ENCODE results near the gene CEP85.

The CEP85 gene, protein sequence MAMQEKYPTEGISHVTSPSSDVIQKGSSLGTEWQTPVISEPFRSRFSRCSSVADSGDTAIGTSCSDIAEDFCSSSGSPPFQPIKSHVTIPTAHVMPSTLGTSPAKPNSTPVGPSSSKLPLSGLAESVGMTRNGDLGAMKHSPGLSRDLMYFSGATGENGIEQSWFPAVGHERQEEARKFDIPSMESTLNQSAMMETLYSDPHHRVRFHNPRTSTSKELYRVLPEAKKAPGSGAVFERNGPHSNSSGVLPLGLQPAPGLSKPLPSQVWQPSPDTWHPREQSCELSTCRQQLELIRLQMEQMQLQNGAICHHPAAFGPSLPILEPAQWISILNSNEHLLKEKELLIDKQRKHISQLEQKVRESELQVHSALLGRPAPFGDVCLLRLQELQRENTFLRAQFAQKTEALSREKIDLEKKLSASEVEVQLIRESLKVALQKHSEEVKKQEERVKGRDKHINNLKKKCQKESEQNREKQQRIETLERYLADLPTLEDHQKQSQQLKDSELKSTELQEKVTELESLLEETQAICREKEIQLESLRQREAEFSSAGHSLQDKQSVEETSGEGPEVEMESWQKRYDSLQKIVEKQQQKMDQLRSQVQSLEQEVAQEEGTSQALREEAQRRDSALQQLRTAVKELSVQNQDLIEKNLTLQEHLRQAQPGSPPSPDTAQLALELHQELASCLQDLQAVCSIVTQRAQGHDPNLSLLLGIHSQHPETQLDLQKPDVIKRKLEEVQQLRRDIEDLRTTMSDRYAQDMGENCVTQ

GRCh38 chr1:26233903-26234643 is at the start of gene CEP85:
CEP85 (plus strand) TSS chr1:26234200; CDS start chr1:26239784, 5,584 bp downstream.
- peak; percentile 96 to 98 for DNase-seq (ENCODE audit: low read depth in 2 of 2)

DNA sequence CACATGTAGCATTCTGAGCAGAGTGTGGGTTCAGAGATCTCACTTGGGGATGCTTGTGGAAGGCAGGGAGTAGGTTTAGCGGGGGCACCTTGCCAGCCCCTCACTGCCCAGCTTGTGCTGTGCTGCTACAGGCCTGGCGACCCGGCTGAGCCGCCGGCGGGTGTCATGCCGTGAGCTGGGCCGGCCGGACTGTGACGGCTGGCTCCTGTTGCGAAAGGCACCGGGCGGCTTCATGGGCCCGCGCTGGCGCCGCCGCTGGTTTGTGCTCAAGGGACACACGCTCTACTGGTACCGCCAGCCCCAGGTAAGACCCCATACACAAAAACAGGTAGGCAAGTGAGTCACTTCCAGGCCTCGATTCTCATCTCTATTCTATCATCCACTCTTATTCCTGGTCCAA is 49.1 kb upstream of the CEP85 start:
- DNase-seq (ENCODE audit: low read depth in 2 of 2): no peak

GRCh38 chr1:26187882-26188281 is 46.1 kb upstream of the CEP85 start:
- DNase-seq (ENCODE audit: low read depth in 2 of 2): no peak

- DNase-seq (ENCODE audit: low read depth in 2 of 2): no peak
These were observed 45.5 kb upstream of the CEP85 start for GRCh38 chr1:26188477-26188876.

- DNase-seq (ENCODE audit: low read depth in 2 of 2): no peak
These were observed 44.7 kb upstream of the CEP85 start for GRCh38 chr1:26189331-26189730.

DNA sequence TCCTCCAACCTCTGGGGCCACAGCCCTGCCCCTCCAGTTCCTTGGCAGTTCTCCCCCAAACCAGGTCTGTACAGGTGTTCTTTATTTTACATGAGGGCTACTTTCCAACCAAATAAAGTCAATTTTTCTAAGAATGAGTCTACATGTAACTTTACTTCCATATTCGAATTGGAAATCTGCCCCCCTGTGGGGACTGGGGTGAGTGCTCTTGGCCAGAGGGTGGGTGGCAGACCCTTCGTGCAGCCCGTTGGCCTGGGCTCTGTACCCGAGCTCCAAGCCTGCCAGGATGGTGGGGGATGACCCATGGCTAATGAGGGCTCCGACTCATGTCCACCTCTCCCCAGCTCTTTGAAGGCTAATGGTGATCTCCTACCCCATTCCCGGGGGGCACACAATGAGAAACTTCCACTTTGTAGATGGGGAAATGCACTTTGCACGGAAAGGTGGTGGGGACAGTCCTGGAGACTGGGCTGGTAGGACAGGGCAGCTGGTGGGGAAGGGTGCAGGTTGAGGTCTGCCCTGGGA is 44.2 kb upstream of the CEP85 start:
- DNase-seq (ENCODE audit: low read depth in 2 of 2): no peak

- no peak for DNase-seq (ENCODE audit: low read depth in 2 of 2)
These were observed 43.5 kb upstream of the CEP85 start, which contains the start of gene CATSPER4 for GRCh38 chr1:26190373-26190987. CATSPER4 (plus strand) TSS chr1:26190602; CDS start chr1:26190628, 26 bp downstream.

DNA sequence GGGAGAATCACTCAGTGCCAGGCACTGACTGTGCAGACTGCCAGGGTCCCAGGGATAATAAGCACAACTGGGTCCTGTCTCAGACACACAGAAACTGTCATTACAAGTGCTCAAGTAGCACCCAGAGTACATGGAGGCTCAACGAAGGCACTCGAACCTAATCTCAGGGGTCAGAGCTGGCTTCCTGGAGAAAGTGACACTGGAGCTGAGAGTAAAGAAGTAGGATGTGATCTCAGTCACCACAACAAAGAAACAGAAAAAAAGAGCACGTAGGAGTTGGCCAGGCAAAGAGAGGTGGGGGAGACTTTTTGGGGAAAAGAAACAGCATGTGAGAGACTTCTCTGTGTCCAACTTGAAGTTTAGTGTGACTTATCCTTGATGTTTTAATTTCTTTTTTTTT is 42.3 kb upstream of the CEP85 start:
- no peak for DNase-seq (ENCODE audit: low read depth in 2 of 2)

DNA sequence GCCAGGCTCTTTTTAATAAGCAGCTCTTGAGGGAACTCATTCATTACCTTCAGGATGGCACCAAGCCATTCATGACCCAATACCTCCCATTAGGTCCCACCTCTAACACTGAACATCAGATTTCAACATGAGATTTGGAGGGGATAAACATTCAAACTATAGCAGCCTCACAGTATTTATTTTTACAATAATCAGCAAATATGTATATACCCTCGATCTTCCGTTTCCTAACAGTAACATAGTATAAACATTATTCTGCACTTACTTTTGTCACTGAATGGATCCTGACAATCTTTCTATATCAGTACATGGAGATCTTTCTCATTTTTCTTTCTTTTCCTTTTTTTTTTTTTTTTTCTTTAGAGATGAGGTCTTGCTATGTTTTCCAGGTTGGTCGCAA is 38.2 kb upstream of the CEP85 start:
- no peak for DNase-seq (ENCODE audit: low read depth in 2 of 2)

GRCh38 chr1:26197301-26197700 is 36.7 kb upstream of the CEP85 start:
- no peak for DNase-seq (ENCODE audit: low read depth in 2 of 2)

- no peak for DNase-seq (ENCODE audit: low read depth in 2 of 2)
These were observed 36.2 kb upstream of the CEP85 start for GRCh38 chr1:26197813-26198212.

DNA sequence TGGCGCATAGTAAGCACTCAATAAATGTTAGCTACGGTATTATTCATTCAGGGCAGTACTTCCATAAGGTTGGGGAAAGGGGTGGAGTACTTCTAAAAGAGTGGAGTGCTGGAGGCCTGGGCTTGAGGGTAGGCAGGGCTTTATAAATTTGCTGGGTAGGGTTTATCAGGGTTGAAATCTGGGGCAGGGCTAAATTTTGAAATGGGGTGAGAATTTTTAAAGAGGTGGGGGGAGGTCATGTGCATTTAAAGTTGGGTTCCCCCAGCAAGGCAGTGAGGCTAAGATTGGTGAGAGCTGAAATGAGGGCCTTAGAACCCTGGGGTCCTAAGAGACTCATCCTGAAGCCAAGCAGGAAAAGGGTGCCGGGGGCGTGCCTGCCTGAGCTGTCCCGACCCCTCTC is 33.6 kb upstream of the CEP85 start:
- no peak for DNase-seq (ENCODE audit: low read depth in 2 of 2)

DNA sequence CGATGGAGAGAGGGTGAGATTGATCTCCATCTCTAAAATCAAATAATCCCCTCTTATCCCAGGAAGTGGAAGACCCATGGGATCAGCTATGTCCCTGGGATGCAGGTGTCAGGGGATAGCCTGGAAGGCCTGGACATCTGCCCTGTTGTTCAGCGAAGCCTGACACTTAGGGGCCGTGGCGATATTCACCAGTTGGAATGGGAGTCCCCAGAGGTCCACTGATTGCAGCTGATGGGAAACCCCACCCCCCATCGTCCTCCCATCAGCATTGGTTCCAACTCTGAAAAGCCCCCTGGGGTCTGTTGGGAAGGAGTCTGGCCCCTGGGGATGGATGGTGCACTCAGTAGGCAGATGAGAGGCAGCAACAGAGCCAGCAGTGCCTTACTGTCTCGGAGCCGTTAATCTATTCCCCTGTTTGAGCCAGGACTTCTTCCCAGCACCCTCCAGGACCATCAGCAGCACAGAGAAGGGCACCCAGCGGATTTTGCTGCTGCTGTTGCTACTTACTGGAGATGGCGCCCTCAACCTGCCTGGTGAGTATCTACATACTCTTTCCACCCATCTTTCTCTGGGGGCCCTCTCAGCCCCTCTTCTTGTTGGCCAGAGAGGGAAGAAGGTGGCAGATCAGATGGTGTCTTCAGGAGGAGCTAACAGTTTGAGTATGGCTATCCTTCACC is 30.2 kb upstream of the CEP85 start:
- DNase-seq (ENCODE audit: low read depth in 2 of 2): no peak

- DNase-seq (ENCODE audit: low read depth in 2 of 2): no peak
These were observed 23.7 kb upstream of the CEP85 start for GRCh38 chr1:26210147-26210870.

GRCh38 chr1:26212726-26213125 is 21.3 kb upstream of the CEP85 start:
- DNase-seq (ENCODE audit: low read depth in 2 of 2): no peak

GRCh38 chr1:26213335-26213905 is 20.6 kb upstream of the CEP85 start:
- DNase-seq (ENCODE audit: low read depth in 2 of 2): no peak

- no peak for DNase-seq (ENCODE audit: low read depth in 2 of 2)
These were observed 18.8 kb upstream of the CEP85 start for GRCh38 chr1:26215246-26215645.

GRCh38 chr1:26218906-26219494 is 15.0 kb upstream of the CEP85 start:
- DNase-seq (ENCODE audit: low read depth in 2 of 2): no peak

DNA sequence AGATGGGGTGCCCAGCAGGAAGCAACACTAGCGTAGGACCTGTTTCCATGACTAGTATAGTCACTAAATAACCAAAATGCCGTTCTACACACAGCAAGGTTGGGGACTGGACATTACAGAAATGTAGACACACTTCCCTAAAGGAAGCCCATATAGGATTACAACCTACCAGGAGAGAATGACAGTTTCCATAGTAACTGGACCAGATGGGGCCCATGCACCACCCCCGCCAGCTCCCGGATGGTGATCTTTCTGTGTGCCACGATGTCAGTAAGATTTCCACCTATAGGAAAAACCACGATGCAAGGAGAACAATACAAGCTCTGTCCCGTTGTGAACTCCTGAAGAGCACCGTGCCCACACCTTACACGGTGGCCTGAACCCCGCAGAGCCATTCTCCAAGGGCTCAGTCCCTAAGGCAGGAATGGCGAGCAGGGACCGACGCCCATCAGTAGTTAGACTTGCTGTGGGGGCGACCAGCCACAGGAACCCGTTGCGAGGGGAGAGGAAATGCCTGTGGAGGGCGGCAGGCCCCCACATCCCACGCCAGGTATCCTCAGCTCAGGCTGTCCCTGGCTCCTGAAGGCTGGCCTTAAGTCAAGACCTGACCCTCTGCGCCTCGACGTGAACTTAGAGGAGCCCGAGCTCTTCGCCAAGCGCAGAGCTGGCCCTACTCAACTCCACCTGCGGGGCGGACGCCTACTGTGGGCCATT is 13.6 kb upstream of the CEP85 start:
- DNase-seq (ENCODE audit: low read depth in 2 of 2): no peak
